Thyroid gland (tissue), 4 donors: ENCODE results near the gene TASP1. TPM values are rescaled to one million over a fixed set of nuclear protein-coding genes. Genes with fewer than 3 reads are reported as not detected.
A peak's percentile ranks its signal among the peaks of the same experiment; 100 is the strongest.

Experiments used
- DNase-seq, 2 donors: peaks; one replicate each; pipeline ENCODE4 v3.0.0-alpha.2; 2019
- H3K27ac ChIP-seq, 3 donors: fragments of 200-600 bp; sonication (generic); 1 replicate in 2 of 3; 2 replicates in 1 of 3; pipeline ENCODE4 v1.5.1; 2016 to 2019; ENCODE audit warnings: mild to moderate bottlenecking in 1 of 3, moderate library complexity in 1 of 3
- H3K27me3 ChIP-seq: fragments of 200-600 bp; sonication (generic); one replicate; pipeline ENCODE4 v1.5.1; 2019
- H3K36me3 ChIP-seq, 2 donors: fragments of 200-600 bp; sonication (generic); one replicate each; pipeline ENCODE4 v1.5.1; 2016 to 2019
- H3K4me1 ChIP-seq, 2 donors: fragments of 200-600 bp; sonication (generic); one replicate each; pipeline ENCODE4 v1.5.1; 2017 to 2019
- H3K4me3 ChIP-seq, 3 donors: fragments of 200-600 bp; sonication (generic); replicated peaks in 1 of 3; 1 replicate in 2 of 3; 2 replicates in 1 of 3; pipeline ENCODE4 v1.5.1; 2016; ENCODE audit warnings: mild to moderate bottlenecking in 1 of 3
- H3K9me3 ChIP-seq: fragments of 200-600 bp; sonication (generic); one replicate; pipeline ENCODE4 v1.5.1; 2017
- CTCF ChIP-seq, 6 experiments: fragments of 200-600 bp in 3 of 6; fragments of 450-650 bp in 3 of 6; sonication (generic) in 3 of 6; IDR thresholded peaks; one replicate each; pipeline ENCODE4 v1.5.1; 2016 to 2019; ENCODE audit warnings: antibody characterized with exemption in 6 of 6, mild to moderate bottlenecking in 2 of 6, inconsistent platforms in 1 of 6, moderate library complexity in 1 of 6
- POLR2A ChIP-seq, 2 donors: fragments of 450-650 bp; IDR thresholded peaks; one replicate each; pipeline ENCODE4 v1.6.1; 2017; ENCODE audit warnings: antibody characterized with exemption in 2 of 2, mild to moderate bottlenecking in 2 of 2, moderate library complexity in 1 of 2
- WGBS, 2 donors: methylation state at CpG; one replicate each; pipeline ENCODE4 v1.1.5; 2017; 5-methylcytosine and 5-hydroxymethylcytosine counted together
- intact Hi-C: fragments of 100-400 bp; cut with DNase I; formaldehyde crosslinking; loops from one replicate; pipeline ENCODE4 v1.15.1; 2023
- total RNA-seq, 4 donors: library from RNA; depleted of rRNA; stranded (reverse); fragments of >200 nt; gene quantifications; one replicate each; pipeline ENCODE4 v1.2.3, GENCODE V29; 2016

Gene TASP1
- total RNA-seq, 4 donors from 2014 or later: 16.4 to 31.2 (median 23.9) TPM

- Histone ChIP-seq H3K27me3 (no peaks in the 10 kb centered on the region), H3K9me3 (no peaks in the 10 kb centered on the region), H3K4me1 (no peaks in the 10 kb centered on the region), H3K27ac (no peak overlapping the region), H3K36me3 (no peaks in the 10 kb centered on the region), H3K4me3 (no peak overlapping the region)
- intact Hi-C loops: no loop called here
- no peak for TF ChIP-seq CTCF (IDR thresholded peaks at IDR 0.05)
- no peak for TF ChIP-seq POLR2A (IDR thresholded peaks at IDR 0.05)
- DNase-seq: no peak
Observed at GRCh38 chr20:13469262-13469661, 169.5 kb downstream of the TASP1 start.

- Histone ChIP-seq H3K27me3 (no peaks in the 10 kb centered on the region), H3K9me3 (no peaks in the 10 kb centered on the region), H3K27ac (no peak overlapping the region), H3K36me3 (no peaks in the 10 kb centered on the region), H3K4me3 (no peak overlapping the region), H3K4me1 (no peaks in the 10 kb centered on the region)
- TF ChIP-seq POLR2A (IDR thresholded peaks at IDR 0.05) (no peak), CTCF (IDR thresholded peaks at IDR 0.05) (no peak)
- intact Hi-C loops: no loop called here
- DNase-seq: no peak
Observed at GRCh38 chr20:13468166-13468565, 170.6 kb downstream of the TASP1 start.

GRCh38 chr20:13464702-13465101 is 174.0 kb downstream of the TASP1 start:
- no peak for DNase-seq
- WGBS, 2 donors: 98% methylated on average over 3 of the region's 3 CpGs
- TF ChIP-seq CTCF (IDR thresholded peaks at IDR 0.05) (no peak), POLR2A (IDR thresholded peaks at IDR 0.05) (no peak)

GRCh38 chr20:13461849-13462458 is 176.8 kb downstream of the TASP1 start:
- intact Hi-C loops: no loop called here
- no peak for DNase-seq
- Histone ChIP-seq H3K4me1 (no peaks in the 10 kb centered on the region), H3K9me3 (no peaks in the 10 kb centered on the region), H3K27me3 (no peaks in the 10 kb centered on the region), H3K36me3 (no peaks in the 10 kb centered on the region), H3K27ac (no peak overlapping the region), H3K4me3 (no peak overlapping the region)
- 85 to 92% methylated on average over 2 of the region's 2 CpGs for WGBS, 2 donors
- TF ChIP-seq CTCF (IDR thresholded peaks at IDR 0.05) (no peak), POLR2A (IDR thresholded peaks at IDR 0.05) (no peak)

More at GRCh38 chr20:13464702-13465101, 174.0 kb downstream of the TASP1 start:
- no peaks in the 10 kb centered on the region for H3K9me3 ChIP-seq
- H3K4me1 ChIP-seq: no peaks in the 10 kb centered on the region
- no peak overlapping the region for H3K27ac ChIP-seq
- no peaks in the 10 kb centered on the region for H3K36me3 ChIP-seq
- intact Hi-C loops: no loop called here
- no peaks in the 10 kb centered on the region for H3K27me3 ChIP-seq
- no peak overlapping the region for H3K4me3 ChIP-seq

GRCh38 chr20:13458860-13459451 is 179.8 kb downstream of the TASP1 start:
- H3K27ac ChIP-seq: no peak overlapping the region
- intact Hi-C loops: loop anchor here (10.0 kb wide), 1 partner anchor 86 kb away; no protein-coding TSS in a partner anchor
- no peaks in the 10 kb centered on the region for H3K36me3 ChIP-seq
- DNase-seq: peak; percentile 25 to 36
- no peak overlapping the region for H3K4me3 ChIP-seq
- 79 to 81% methylated on average over 3 of the region's 3 CpGs for WGBS, 2 donors
- TF ChIP-seq CTCF (IDR thresholded peaks at IDR 0.05) (peak; percentile 53 to 80 (median 63)), POLR2A (IDR thresholded peaks at IDR 0.05) (no peak)
- H3K4me1 ChIP-seq: no peaks in the 10 kb centered on the region
- no peaks in the 10 kb centered on the region for H3K27me3 ChIP-seq
- no peaks in the 10 kb centered on the region for H3K9me3 ChIP-seq
